GM12874 (cell line): Measurements from ENCODE around the gene KCNMA1.

Experiments
- CTCF ChIP-seq: IDR thresholded peaks from 2 replicates; pipeline ENCODE4 v1.5.1; 2011; ENCODE audit warnings: low read depth, mild to moderate bottlenecking, control low read depth, low read length, moderate library complexity; ENCODE audit not compliant: insufficient read depth

KCNMA1 gene

DNA sequence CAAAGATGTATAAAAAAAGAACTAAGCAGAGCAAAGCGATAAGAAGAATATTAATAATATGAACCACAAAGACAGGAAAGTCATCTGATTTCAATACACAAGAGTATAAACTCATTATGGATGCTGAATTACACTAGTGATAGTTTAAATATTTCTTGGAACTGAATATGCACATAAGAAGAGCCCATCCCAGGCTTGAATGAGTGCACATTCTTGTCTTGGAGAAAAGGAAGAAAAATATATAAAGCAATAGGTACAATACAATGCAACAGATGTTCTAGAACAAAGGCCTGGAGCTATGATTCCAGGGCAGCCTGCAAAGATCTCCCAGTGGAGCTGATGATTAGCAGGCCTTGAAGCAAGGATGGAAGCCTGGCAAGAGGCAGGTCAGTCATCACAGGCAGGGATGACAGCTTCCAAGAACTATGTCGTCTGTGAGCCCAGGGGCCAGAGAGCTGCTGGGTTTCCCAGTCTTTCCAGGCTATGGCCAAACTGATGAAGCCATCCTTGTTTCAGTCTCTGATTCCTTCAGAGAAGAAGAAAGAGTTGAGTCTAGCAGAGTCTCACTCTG is 277.6 kb downstream of the KCNMA1 start:
- no peak for TF ChIP-seq CTCF

GRCh38 chr10:77359287-77359691 is 278.3 kb downstream of the KCNMA1 start:
- TF ChIP-seq CTCF, result no peak

GRCh38 chr10:77358656-77359055 is 279.0 kb downstream of the KCNMA1 start:
- TF ChIP-seq CTCF, result no peak

- TF ChIP-seq CTCF, result no peak
Measured at GRCh38 chr10:77357611-77358310, 279.8 kb downstream of the KCNMA1 start.

- TF ChIP-seq CTCF, result no peak
Measured at GRCh38 chr10:77357185-77357584, 280.4 kb downstream of the KCNMA1 start.

DNA sequence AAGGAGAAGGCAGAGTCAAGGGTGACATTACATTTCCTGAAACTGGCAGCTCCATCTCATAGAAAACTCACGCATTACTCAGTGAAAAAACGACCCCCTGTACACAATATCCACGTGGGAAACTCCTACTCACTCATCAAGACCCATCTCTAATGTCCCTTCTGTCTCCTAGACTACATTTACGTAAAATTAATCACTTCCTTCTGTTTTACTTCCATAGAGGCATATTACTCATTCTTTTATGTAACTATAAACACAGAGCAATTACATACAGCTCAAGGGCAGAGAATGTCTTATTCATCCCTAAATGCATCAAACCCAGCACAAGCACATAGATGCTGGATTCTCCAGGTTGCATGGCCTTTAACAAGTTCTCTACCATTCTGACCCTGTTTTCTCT is 281.8 kb downstream of the KCNMA1 start:
- TF ChIP-seq CTCF, result no peak

- TF ChIP-seq CTCF, result no peak
Measured at GRCh38 chr10:77351386-77351785, 286.2 kb downstream of the KCNMA1 start.
